ENCODE results near the gene TEX2. TPM values are rescaled to one million over a fixed set of nuclear protein-coding genes. Genes with fewer than 3 reads are reported as not detected.
"Not testable (repeated sequence)": the region's sequence is repeated elsewhere in the genome, so short reads cannot be mapped to it uniquely, and the experiment has no call there.

Gene TEX2
- total RNA-seq, 2 experiments from 2014 or later = 18.5 to 19.8 TPM

DNA sequence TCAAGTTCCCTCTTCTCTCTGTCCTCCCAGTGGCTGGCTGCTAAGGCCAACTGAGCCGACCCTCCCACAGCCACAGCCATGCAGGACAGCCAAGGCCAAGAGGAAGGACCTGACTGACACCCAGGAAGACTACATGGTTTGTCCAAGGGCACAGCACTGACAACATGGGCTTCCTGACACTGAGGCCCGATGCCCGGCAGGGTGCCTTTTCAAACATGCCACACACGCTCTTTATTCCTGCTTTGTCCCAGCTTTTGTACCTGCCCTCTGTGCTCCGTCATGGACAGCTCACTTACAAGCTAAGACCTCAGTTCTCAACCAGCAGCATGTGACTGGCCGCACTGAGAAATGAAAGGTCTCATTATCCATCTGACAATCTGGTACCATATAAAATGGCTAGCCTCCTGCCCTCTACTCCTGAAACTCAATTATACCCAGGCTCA lies 45.8 kb downstream of the TEX2 start:
- peaks cover 5% of the 10 kb centered on the region for H3K9me3 Mint-ChIP-seq
- peaks cover 26% of the 10 kb centered on the region for H3K36me3 Mint-ChIP-seq
- DNase-seq = no peak
- H3K4me3 Mint-ChIP-seq = no peak overlapping the region
- H3K4me1 Mint-ChIP-seq = peaks cover 30% of the 10 kb centered on the region
- no peaks in the 10 kb centered on the region for H3K27me3 Mint-ChIP-seq
- peak overlapping the region; percentile 30 for H3K27ac Mint-ChIP-seq

DNA sequence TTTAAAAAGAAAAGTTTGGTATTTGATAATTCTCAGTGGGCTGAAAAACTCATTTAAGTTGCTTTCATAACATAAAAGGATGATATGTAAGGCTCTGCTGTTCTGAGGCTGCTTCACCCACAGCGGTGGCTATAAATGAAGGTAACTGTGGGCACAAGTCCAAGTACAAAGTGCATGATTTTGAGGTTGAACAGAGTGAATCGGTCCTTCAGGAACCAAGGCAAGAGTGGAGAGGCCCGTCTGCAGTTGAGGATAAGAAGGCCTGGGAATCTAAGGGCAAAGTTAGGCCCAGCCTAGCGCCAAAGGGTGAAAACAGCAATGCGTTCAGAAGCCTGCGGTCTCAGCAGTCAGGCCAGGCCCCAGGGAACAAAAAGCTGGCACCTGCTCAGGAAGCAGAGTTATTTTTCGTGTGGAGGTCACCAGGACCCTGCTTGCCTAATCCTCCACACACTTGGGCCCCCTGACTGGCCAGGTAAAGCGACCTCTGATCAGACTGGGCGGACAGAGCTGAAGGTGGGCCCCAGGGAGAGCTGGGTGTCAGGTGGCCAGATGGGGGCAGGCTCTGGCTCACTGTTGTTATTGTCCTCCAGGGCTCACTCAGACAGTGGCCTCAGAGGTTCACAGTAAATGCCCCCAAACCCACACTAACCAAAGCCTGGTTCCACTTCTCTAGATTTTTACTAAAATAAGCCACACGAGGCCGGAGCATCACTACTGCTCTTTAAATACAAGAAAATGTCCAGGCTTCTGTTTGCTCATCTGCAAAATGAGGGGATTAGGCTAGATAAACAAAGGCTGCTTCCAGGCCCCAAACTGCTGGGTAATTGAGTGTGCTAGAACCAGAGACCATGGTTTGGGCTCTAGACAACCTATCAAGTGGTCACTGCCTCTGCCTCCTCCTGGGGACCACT lies 46.5 kb downstream of the TEX2 start:
- no peak overlapping the region for H3K27ac Mint-ChIP-seq
- DNase-seq = no peak
- H3K4me1 Mint-ChIP-seq = peaks cover 30% of the 10 kb centered on the region
- no peak overlapping the region for H3K4me3 Mint-ChIP-seq
- peaks cover 29% of the 10 kb centered on the region for H3K36me3 Mint-ChIP-seq
- no peaks in the 10 kb centered on the region for H3K27me3 Mint-ChIP-seq
- H3K9me3 Mint-ChIP-seq = peaks cover 4% of the 10 kb centered on the region

DNA sequence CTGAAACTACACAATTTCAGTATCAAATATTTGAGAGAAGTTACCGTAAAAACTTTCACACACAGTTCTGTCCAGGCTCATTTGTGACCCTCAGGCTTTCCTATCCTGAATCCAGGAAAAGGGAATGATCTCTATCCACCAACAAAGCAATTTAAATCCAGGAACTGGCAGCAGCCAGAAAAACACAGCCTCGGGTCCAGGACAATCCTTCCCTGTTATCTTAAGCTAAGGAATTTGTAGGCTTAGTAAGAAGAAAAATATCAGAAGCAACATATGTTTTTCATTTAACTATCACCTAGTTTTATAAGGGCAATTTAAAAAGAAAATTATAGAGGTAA lies 47.1 kb downstream of the TEX2 start:
- H3K36me3 Mint-ChIP-seq = peaks cover 28% of the 10 kb centered on the region
- no peaks in the 10 kb centered on the region for H3K27me3 Mint-ChIP-seq
- peaks cover 30% of the 10 kb centered on the region for H3K4me1 Mint-ChIP-seq
- no peak overlapping the region for H3K4me3 Mint-ChIP-seq
- DNase-seq = no peak
- peaks cover 3% of the 10 kb centered on the region for H3K9me3 Mint-ChIP-seq
- no peak overlapping the region for H3K27ac Mint-ChIP-seq

DNA sequence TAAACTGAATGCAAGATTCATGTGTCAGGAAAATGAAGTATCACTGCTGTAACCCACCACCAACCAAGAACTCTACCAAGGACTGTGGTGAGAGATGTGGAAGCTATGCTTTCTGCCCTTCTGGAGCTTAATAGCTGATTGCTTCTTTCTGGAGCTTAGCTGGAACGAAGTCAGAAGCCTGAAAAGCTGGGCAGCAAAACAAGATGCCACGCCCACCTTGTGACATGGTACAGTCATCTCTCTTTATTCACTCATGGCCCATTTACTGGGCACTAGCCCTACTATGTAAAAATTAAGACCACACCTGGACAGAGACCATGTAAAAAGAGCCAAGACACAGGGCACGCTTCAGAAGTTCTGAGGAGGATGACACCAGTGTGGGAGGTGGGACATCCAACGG lies 48.1 kb downstream of the TEX2 start:
- Mint-ChIP-seq H3K9me3 (no peaks in the 10 kb centered on the region), H3K4me1 (peaks cover 29% of the 10 kb centered on the region), H3K27me3 (no peaks in the 10 kb centered on the region), H3K36me3 (peaks cover 21% of the 10 kb centered on the region), H3K4me3 (no peak overlapping the region), H3K27ac (no peak overlapping the region)
- no peak for DNase-seq

GRCh38 chr17:64213995-64214811 lies 48.9 kb downstream of the TEX2 start:
- Mint-ChIP-seq H3K4me1 (peaks cover 26% of the 10 kb centered on the region), H3K36me3 (peaks cover 19% of the 10 kb centered on the region), H3K27ac (no peak overlapping the region), H3K4me3 (no peak overlapping the region), H3K27me3 (no peaks in the 10 kb centered on the region), H3K9me3 (no peaks in the 10 kb centered on the region)
- no peak for DNase-seq

DNA sequence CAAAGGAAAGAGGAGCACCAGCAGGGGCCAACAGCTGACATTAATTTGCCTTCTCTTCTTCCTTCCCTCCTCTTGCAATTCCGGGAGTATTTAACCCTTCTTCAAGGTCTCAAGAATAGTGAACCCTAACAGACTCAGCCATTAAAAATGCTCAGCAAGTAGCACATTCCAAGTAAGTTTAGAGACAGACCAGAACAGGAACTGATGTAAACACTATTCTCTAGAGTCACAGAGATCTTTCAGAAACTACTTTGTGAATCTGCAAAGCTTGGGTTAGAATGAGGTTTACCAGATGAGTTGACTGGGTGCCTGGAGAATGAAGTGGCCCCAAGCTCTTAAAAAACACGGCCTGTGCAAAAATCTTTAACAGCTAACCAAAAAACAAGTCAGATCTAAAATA lies 50.9 kb downstream of the TEX2 start:
- H3K36me3 Mint-ChIP-seq = peaks cover 24% of the 10 kb centered on the region
- H3K27ac Mint-ChIP-seq = no peak overlapping the region
- DNase-seq = no peak
- no peaks in the 10 kb centered on the region for H3K9me3 Mint-ChIP-seq
- no peaks in the 10 kb centered on the region for H3K27me3 Mint-ChIP-seq
- H3K4me1 Mint-ChIP-seq = peaks cover 12% of the 10 kb centered on the region
- no peak overlapping the region for H3K4me3 Mint-ChIP-seq

DNA sequence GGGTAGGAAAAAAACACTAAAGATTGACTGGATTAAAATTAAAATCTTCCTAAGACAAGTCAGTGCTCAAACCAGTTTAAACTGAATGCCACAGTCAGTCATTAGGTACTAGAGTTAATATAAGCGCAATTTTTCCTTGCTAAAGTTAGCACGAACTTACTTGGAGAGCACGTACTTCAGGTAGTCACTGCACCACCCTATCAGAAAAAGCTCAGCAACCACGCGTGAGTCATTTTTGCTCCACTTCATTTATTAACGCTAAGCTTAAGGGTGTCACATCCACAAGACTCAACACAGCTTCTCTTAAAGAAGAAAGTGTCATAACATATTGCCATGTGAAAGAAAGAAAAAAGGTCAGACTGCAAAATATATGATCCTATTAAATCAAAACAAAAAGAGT lies 53.1 kb downstream of the TEX2 start:
- Mint-ChIP-seq H3K27ac (no peak overlapping the region), H3K4me3 (no peak overlapping the region), H3K27me3 (no peaks in the 10 kb centered on the region), H3K9me3 (no peaks in the 10 kb centered on the region), H3K36me3 (peaks cover 26% of the 10 kb centered on the region), H3K4me1 (no peaks in the 10 kb centered on the region)
- no peak for DNase-seq

GRCh38 chr17:64209356-64209941 lies 53.6 kb downstream of the TEX2 start:
- DNase-seq = no peak
- no peaks in the 10 kb centered on the region for H3K27me3 Mint-ChIP-seq
- H3K27ac Mint-ChIP-seq = no peak overlapping the region
- H3K4me1 Mint-ChIP-seq = no peaks in the 10 kb centered on the region
- no peak overlapping the region for H3K4me3 Mint-ChIP-seq
- peaks cover 26% of the 10 kb centered on the region for H3K36me3 Mint-ChIP-seq
- H3K9me3 Mint-ChIP-seq = no peaks in the 10 kb centered on the region

DNA sequence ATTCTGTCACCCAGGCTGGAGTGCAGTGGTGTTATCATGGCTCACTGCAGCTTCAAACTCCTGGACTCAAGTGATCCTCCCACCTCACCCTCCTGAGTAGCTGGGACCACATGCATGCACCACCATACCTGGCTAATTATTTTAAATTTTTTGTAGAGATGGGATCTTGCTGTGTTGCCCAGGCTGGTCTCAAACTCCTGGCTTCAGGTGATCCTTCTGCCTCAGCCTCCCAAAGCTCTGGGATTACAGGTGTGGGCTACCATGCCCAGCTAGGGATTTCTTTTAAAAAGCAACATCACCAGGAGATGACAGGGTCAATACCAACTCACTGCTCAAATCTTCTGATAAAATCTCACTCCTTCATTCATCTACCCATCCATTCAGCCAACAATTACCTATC lies 54.4 kb downstream of the TEX2 start:
- not testable (repeated sequence) for H3K9me3 Mint-ChIP-seq, H3K4me3 Mint-ChIP-seq
- H3K36me3 Mint-ChIP-seq = peaks cover 23% of the 10 kb centered on the region

DNA sequence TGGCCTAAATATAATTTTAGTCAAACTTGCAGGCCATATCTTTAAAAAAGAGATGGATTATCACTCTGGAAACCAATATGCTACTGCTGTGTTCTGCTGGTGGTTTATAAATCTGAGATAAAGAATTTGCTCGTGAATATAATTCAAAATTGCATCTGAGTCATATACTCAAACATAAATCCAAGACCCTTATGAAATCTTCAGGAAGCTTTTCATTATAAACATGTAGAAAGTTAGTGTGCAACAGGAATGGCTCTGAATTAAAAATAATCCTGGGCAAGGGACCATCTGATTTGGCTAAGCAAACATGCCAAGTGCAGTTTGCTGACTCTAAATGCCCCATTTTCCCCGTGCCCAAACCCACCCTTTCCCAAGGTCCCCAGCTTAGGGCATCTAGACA lies 57.3 kb downstream of the TEX2 start:
- Mint-ChIP-seq H3K4me3 (no peak overlapping the region), H3K27me3 (no peaks in the 10 kb centered on the region), H3K9me3 (no peaks in the 10 kb centered on the region), H3K4me1 (peaks cover 30% of the 10 kb centered on the region), H3K27ac (no peak overlapping the region), H3K36me3 (peaks cover 9% of the 10 kb centered on the region)
- no peak for DNase-seq

More for the DNA sequence above, 54.4 kb downstream of the TEX2 start:
- not testable (repeated sequence) for DNase-seq, H3K4me1 Mint-ChIP-seq, H3K27ac Mint-ChIP-seq, H3K27me3 Mint-ChIP-seq

GRCh38 chr17:64203630-64204029 lies 59.4 kb downstream of the TEX2 start:
- DNase-seq = no peak
- Mint-ChIP-seq H3K36me3 (peaks cover 12% of the 10 kb centered on the region), H3K27me3 (no peaks in the 10 kb centered on the region), H3K27ac (no peak overlapping the region), H3K4me1 (peaks cover 43% of the 10 kb centered on the region), H3K9me3 (no peaks in the 10 kb centered on the region), H3K4me3 (no peak overlapping the region)

DNA sequence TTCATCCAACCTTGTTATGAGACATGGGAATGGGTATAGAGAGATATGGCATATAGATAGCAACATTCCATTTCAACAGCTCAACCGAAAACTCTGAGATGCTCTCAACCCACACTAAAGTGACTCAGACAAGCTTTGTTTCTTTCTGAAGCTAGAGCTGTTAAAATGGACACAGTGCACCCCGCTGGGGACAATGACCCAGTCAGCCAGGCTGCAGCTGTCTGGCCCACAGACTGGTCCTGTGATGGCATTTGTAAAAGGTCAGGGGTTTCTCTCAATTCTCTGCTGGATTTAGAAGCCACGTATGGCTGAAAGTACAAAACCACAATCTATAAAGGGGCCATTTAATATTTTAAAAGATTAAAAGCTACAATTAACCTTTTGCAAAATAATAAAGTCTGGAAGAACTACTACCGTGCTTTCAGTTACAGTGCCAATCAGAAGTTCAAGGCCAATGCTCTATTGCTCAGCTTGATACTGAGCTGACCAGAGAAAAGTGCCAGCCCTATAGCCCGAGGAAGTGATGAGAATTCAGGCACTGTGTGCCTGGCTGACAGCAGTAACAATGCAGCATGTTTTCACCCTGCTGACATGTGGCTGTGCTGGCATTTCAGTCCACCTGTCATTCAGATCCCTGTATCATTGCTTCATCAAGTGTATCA lies 60.2 kb downstream of the TEX2 start:
- Mint-ChIP-seq H3K4me1 (peaks cover 43% of the 10 kb centered on the region), H3K4me3 (no peak overlapping the region), H3K36me3 (peaks cover 15% of the 10 kb centered on the region), H3K9me3 (no peaks in the 10 kb centered on the region), H3K27ac (no peak overlapping the region), H3K27me3 (no peaks in the 10 kb centered on the region)
- DNase-seq = peak; percentile 14

- H3K27me3 Mint-ChIP-seq = no peaks in the 10 kb centered on the region
- peaks cover 45% of the 10 kb centered on the region for H3K4me1 Mint-ChIP-seq
- H3K9me3 Mint-ChIP-seq = peaks cover 6% of the 10 kb centered on the region
- DNase-seq = peak; percentile 30
- H3K36me3 Mint-ChIP-seq = peaks cover 13% of the 10 kb centered on the region
- no peak overlapping the region for H3K4me3 Mint-ChIP-seq
- H3K27ac Mint-ChIP-seq = no peak overlapping the region
Measured at GRCh38 chr17:64200080-64201032, 62.7 kb downstream of the TEX2 start.

All from activated naive CD8-positive, alpha-beta T cell treated with anti-CD3 and anti-CD28 coated beads for 36 hours (primary cell).